Measurements from ENCODE around the gene WNT7A. TPM values are rescaled to one million over a fixed set of nuclear protein-coding genes. Genes with fewer than 3 reads are reported as not detected.

WNT7A gene
- total RNA-seq, 1 donor from 2014 or later = not detected

DNA sequence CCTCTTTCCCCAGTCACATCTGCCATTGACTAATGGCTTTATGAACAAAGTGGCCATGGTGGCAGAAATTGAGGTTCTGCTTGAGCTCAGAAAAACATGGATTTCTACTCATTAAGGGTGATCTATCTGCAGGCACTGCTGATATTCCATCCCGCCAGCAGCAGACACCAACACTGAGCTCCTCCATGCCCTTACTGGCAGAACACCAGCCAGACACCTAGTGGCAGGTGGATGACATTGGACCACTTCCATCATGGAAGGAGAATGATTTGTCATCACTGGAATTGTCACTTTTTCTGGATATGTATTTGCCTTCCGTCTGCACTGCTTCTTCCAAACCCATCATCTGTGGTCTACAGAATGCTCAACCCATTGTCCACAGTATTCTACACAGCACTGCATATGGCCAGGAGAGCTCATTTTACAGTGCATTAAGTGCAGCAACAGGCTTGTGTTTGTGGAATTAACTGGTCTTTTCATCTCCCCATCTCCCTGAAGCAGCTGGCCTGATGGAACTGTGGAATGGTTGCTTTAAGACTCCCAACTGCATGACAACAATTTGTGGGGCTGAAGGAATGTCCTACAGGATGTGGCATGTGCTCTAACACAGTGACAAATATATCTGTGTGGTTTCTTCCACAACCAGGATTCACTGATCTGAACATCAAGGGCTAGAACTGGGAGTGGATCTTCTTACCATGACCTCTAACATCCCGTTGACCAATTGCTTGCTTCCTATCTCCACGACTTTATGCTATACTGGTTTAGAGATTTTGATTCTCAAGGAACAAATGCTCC lies 103.4 kb downstream of the WNT7A start:
- no peak for DNase-seq (ENCODE audit: low spot score)

DNA sequence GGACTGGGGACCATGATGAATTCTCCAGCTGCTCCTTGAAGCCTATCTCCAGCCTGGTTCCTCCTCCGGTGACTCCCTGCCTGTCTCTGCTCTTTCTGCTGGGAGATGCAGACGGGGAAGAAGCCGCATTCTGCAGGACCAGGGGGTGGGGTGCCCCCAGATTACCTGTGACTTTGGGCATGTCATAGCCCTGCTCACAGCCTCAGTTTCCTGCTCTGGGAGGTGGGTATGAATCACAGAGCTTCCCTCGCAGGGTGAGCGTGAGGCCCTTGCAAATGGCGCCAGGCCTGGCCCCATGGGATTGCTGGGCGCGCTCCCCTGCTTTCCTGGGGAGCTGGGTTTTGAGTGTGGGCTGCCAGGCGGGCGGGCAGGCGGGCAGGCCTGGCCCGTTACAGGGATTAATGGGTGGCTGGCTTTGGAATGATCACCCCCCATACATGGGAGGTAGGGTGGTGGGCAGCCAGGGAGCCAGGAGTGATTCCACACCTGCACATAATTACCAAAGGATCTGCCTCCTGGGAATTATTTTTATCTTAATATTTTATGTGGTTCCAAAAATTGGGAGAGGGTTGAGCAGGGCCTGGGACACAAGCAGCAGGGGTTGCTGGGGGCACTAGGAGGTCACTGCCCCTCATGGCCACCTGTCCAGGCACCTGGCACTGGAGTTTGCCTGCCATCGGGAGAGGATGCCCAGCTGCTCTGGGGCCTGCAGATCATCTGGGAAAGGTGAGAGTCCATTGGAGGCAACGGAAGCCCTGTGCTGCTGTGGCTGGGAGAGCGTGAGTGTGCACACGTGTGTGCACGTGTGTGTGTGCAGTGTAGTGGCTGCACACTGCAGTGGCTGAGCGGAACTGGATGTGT lies 106.8 kb downstream of the WNT7A start:
- DNase-seq (ENCODE audit: low spot score) = peak; percentile 76

DNA sequence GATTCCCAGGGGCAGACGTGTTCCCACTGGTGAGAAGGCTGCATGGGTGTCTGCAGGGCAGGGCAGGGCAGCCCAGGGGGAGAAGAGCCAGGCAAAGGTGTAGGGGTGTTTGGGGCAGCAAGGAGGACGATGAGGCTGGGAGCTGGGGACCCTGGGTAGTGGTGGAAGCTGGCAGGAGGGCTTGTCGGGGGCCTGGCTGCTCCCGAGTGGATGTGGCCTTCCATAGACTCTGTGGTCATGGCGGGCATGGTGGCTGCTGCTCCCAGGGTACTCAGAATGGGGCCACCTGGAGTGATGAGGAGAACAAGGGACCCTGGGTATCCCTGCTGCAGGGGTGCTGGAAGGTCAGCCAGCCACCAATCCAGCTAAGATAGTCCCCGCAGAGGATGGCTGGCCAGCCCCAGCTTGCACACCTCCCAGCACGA lies 107.5 kb downstream of the WNT7A start:
- DNase-seq (ENCODE audit: low spot score) = peak; percentile 65

DNA sequence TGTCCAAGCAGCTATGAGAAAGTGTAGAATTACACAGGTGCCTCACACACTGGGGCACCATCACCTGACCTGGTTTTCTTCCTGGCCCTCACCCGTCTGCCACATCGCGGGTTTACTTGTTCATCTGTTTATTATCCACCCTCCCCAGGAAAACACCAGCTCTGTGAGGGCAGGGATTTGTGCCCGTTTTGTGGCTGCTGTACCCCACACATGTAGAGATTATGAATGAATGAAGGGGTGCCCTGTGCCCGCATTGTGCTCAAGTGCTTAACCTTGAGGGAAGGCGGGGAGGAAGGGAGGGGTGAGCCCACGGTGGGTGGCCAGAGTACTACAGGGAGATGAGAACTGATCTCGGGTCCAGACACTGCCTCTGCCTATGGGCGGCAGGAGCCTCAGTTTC lies 108.4 kb downstream of the WNT7A start:
- DNase-seq (ENCODE audit: low spot score) = peak; percentile 59

DNA sequence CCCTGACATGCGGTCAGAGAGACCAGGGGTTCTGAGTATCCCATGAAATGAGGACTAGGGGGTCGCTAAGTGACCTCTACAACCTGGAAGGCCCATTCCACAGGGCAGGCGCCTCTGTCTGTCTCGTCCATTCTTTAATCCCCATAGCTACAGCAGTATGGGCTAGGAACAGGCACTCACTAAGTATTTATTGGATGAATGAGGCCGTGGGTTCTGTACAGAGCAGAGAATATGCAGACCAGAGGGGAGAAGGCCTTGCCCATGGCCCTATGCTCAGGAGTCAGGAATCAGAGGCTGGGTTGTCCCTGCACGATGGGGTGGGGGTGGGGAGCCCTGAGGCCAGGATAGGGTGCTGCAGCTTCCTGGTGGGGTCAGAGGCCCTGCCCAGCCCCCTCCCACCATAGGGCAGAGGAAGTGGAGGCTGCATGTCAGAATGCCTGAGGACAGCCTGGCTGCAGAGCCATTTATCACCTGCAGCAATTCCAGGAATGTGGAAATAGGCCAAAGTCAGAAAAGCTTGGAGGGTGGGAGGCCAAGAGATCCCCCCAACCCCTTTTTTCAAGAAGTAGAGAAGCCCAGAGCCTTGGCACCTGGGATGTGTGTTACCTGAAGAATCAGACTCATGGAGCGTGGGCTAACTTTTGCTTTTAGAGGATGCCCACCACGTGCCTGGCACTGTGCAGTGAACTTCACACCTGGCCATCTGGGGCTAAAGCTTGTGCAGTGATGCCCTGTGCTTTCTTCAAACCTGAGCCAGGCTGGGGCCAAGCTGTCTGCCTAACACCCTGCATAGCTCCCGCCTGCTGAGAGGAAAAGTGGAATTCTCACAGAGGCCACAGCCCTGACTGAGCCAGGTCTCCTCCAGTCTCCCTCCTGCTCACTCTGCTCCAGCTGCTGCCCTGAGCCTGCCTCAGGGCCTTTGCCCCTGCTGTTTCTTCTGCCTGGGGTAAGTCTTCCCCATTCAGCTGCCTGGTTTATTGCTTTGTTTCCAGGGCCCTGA lies 109.4 kb downstream of the WNT7A start:
- DNase-seq (ENCODE audit: low spot score) = peak; percentile 77

DNA sequence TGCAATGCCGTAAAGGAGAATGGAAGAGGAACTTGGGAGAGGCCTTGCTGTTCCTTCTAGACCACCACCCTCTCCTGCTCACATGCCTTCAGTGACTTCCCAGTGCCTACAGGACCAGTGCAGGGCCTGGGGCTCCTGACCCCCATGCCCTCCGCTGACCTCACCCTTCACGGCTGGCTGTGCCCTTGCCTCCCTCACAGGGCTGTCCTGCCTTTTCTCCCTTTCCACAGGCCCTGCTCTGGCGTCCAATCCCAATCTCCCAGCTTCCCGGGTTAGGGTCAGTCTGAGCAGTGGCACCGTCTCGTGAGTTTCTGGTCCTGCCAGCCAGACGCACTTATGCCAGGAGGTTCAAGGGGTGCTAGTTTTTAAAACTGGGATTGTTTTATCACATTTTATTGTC lies 110.4 kb downstream of the WNT7A start:
- DNase-seq (ENCODE audit: low spot score) = peak; percentile 59

DNA sequence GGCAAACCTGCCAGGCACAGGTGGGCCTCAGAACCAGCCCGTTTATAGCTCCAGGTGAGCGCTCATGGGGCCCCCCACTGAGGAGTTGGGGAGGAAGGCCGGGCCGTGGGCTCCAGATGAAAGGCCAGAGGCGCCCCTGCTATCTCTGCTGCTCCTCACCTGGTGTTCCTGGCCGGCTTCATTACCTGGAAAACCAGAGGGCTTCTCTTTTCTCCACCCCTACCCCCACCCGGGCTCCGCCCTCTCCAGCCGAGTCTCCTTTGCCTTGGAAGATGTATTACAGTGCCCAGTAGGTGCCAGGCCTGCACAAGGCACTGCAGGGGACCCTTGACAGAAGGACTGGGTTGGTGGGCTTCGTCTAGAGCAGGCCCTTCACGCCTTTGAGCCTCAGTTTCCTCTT lies 111.4 kb downstream of the WNT7A start:
- DNase-seq (ENCODE audit: low spot score) = peak; percentile 37

DNA sequence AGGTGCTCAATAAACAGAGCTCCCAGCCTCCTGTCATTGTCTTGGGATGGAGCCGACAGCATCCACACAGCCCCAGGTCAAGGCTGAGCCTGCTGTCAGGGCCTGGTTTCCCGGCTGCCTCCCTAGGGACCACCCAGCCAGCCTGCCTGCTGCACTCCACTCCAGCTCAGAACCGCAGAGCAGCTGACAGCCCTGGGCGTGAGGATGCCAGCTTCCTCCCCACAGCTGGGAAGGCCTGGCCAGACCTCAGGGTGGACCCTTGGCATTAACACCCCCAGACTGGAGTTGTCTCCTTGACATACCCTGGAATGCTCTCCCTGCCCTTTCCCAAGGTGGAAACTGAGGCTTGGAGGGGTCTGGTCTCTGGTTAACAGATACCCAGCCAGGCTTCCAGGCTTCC lies 112.0 kb downstream of the WNT7A start:
- peak; percentile 55 for DNase-seq (ENCODE audit: low spot score)

DNA sequence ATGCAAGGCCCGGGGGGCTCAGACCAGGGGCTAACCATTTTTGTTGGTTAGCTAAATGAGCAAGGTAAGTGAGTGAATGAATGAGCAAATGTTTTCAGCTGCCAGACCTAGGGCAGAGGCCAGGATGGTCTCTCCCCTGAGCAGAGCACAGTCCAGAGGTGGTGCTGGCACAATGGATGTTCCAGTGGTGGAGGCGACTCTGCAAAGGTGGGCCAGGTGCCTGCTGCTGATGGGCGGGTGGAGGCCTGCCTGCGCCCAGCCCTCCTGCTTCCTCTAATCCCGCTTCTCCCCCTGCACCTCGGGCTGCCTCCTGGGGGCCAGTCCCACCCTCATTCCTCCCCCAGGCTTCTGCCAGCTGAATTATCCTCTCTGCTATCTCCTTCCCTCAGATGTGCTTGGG lies 112.8 kb downstream of the WNT7A start:
- no peak for DNase-seq (ENCODE audit: low spot score)

Other genes with a start within 250 kb of the WNT7A start
- 18.1 TPM for gene CHCHD4, start 244.8 kb upstream of the WNT7A start, total RNA-seq
- gene TMEM43, start 245.0 kb upstream of the WNT7A start, total RNA-seq = 99.3 TPM

Data from mesenteric fat pad (tissue), 1 donor.